ENCODE data around the gene VPS35. TPM values are rescaled to one million over a fixed set of nuclear protein-coding genes. Genes with fewer than 3 reads are reported as not detected.

VPS35 gene
- total RNA-seq, 1 experiment from 2014 or later, result 181 TPM

DNA sequence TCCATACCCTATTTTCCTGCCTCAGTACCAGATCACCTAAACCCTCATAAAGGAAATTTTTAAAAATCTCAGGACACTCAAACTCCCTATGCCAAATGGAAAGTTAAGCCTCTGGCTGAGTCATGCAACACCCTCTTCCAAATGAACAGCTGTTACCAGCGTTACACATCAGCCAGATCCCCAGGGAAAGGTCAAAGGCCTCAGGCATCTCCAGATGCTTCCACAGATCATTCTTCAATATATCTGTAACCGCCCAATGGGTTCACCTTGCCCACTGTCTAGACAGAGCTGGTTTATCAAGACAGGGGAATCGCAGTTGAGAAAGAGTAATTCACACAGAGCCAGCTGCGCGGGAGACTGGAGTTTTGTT is 38.7 kb downstream of the VPS35 start:
- Mint-ChIP-seq H3K4me1 (ENCODE audit: low read depth, unreplicated experiment) (no peaks in the 10 kb centered on the region), H3K27me3 (ENCODE audit: unreplicated experiment) (no peaks in the 10 kb centered on the region), H3K36me3 (ENCODE audit: insufficient read depth, unreplicated experiment) (no peaks in the 10 kb centered on the region), H3K27ac (ENCODE audit: unreplicated experiment) (no peak overlapping the region), H3K4me3 (ENCODE audit: low read depth, unreplicated experiment) (no peak overlapping the region), H3K9me3 (ENCODE audit: low read depth, unreplicated experiment) (no peaks in the 10 kb centered on the region)
- CTCF ChIA-PET, result no interaction called here
- DNase-seq, result no peak
- TF ChIP-seq, protein P1, sequence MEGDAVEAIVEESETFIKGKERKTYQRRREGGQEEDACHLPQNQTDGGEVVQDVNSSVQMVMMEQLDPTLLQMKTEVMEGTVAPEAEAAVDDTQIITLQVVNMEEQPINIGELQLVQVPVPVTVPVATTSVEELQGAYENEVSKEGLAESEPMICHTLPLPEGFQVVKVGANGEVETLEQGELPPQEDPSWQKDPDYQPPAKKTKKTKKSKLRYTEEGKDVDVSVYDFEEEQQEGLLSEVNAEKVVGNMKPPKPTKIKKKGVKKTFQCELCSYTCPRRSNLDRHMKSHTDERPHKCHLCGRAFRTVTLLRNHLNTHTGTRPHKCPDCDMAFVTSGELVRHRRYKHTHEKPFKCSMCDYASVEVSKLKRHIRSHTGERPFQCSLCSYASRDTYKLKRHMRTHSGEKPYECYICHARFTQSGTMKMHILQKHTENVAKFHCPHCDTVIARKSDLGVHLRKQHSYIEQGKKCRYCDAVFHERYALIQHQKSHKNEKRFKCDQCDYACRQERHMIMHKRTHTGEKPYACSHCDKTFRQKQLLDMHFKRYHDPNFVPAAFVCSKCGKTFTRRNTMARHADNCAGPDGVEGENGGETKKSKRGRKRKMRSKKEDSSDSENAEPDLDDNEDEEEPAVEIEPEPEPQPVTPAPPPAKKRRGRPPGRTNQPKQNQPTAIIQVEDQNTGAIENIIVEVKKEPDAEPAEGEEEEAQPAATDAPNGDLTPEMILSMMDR (IDR thresholded peaks at IDR 0.05; ENCODE audit: unreplicated experiment), result no peak
- intact Hi-C loops (cut with micrococcal nuclease; ENCODE audit: unreplicated experiment), result no loop called here
- no TSS peak for BruUV-seq (replicated peaks)

DNA sequence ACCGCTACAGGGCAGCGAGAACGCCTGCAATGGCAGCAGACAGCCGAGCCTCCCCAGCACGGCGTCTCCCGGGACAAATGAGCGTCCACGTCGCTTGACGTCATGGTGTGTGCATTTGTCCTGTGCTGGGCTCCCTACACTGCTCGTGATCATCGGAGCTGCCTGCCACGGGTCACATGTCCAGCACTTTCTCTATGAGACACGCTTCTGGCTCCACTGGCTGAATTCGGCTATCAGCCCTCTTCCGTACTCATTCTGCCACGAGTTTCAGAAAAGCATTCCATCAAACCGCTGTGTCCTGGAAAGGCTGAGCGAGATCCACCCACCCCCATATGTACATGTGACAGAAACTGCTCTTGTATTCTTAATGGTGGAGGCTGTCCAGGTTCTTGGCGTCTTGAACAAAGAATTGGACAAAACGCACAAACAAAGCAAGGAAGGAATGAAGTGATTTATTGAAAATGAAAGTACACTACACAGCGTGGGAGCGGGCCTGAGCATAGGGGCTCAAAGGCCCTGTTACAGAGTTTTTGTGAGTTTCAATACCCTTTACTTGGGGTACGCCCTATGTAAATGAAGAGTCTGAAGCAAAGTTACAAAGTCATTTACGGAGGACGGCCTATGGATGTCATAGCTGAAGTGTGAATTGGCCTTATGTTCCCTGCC is 39.3 kb downstream of the VPS35 start:
- Mint-ChIP-seq H3K4me1 (ENCODE audit: low read depth, unreplicated experiment) (no peaks in the 10 kb centered on the region), H3K4me3 (ENCODE audit: low read depth, unreplicated experiment) (no peak overlapping the region), H3K9me3 (ENCODE audit: low read depth, unreplicated experiment) (no peaks in the 10 kb centered on the region), H3K27me3 (ENCODE audit: unreplicated experiment) (no peaks in the 10 kb centered on the region), H3K27ac (ENCODE audit: unreplicated experiment) (no peak overlapping the region), H3K36me3 (ENCODE audit: insufficient read depth, unreplicated experiment) (no peaks in the 10 kb centered on the region)
- BruUV-seq (replicated peaks), result no TSS peak
- intact Hi-C loops (cut with micrococcal nuclease; ENCODE audit: unreplicated experiment), result no loop called here
- TF ChIP-seq, protein P1 (IDR thresholded peaks at IDR 0.05; ENCODE audit: unreplicated experiment), result no peak
- no peak for DNase-seq
- CTCF ChIA-PET, result no interaction called here

- Mint-ChIP-seq H3K4me3 (ENCODE audit: low read depth, unreplicated experiment) (no peak overlapping the region), H3K4me1 (ENCODE audit: low read depth, unreplicated experiment) (no peaks in the 10 kb centered on the region), H3K27ac (ENCODE audit: unreplicated experiment) (no peak overlapping the region), H3K36me3 (ENCODE audit: insufficient read depth, unreplicated experiment) (no peaks in the 10 kb centered on the region), H3K27me3 (ENCODE audit: unreplicated experiment) (peaks cover 9% of the 10 kb centered on the region), H3K9me3 (ENCODE audit: low read depth, unreplicated experiment) (peaks cover 3% of the 10 kb centered on the region)
- BruUV-seq (replicated peaks), result no TSS peak
- DNase-seq, result no peak
- CTCF ChIA-PET, result no interaction called here
- TF ChIP-seq, protein P1 (IDR thresholded peaks at IDR 0.05; ENCODE audit: unreplicated experiment), result no peak
- intact Hi-C loops (cut with micrococcal nuclease; ENCODE audit: unreplicated experiment), result no loop called here
Observed at GRCh38 chr16:46648656-46649055, 40.3 kb downstream of the VPS35 start.

- Mint-ChIP-seq H3K9me3 (ENCODE audit: low read depth, unreplicated experiment) (peaks cover 5% of the 10 kb centered on the region), H3K4me3 (ENCODE audit: low read depth, unreplicated experiment) (no peak overlapping the region), H3K36me3 (ENCODE audit: insufficient read depth, unreplicated experiment) (no peaks in the 10 kb centered on the region), H3K4me1 (ENCODE audit: low read depth, unreplicated experiment) (no peaks in the 10 kb centered on the region), H3K27me3 (ENCODE audit: unreplicated experiment) (peaks cover 74% of the 10 kb centered on the region), H3K27ac (ENCODE audit: unreplicated experiment) (no peak overlapping the region)
- CTCF ChIA-PET, result no interaction called here
- intact Hi-C loops (cut with micrococcal nuclease; ENCODE audit: unreplicated experiment), result no loop called here
- BruUV-seq (replicated peaks), result no TSS peak
- TF ChIP-seq, protein P1 (IDR thresholded peaks at IDR 0.05; ENCODE audit: unreplicated experiment), result no peak
- no peak for DNase-seq
Observed at GRCh38 chr16:46638947-46639925, 49.7 kb downstream of the VPS35 start.

Data from Calu3 (cell line).